Posterior cingulate gyrus (tissue), 11 donors: Measurements from ENCODE around the gene GPR143.
"Not testable (repeated sequence)": the region's sequence is repeated elsewhere in the genome, so short reads cannot be mapped to it uniquely, and the experiment has no call there.

Source experiments
- DNase-seq, 10 donors: peaks; one replicate each; pipeline versions ENCODE4 v3.0.0 to v3.0.0-alpha.2; 2020 to 2021; ENCODE audit warnings: mixed read lengths in 3 of 10
- intact Hi-C: fragments of 100-400 bp; cut with DNase I; formaldehyde crosslinking; loops from one replicate; pipeline ENCODE4 v1.15.1; 2023

GPR143 gene

GRCh38 chrX:9772943-9773342 lies 7.3 kb upstream of the GPR143 start:
- intact Hi-C loops = no loop called here
- DNase-seq = no peak

GRCh38 chrX:9770319-9770718 lies 4.7 kb upstream of the GPR143 start:
- intact Hi-C loops = no loop called here
- DNase-seq = no peak

DNA sequence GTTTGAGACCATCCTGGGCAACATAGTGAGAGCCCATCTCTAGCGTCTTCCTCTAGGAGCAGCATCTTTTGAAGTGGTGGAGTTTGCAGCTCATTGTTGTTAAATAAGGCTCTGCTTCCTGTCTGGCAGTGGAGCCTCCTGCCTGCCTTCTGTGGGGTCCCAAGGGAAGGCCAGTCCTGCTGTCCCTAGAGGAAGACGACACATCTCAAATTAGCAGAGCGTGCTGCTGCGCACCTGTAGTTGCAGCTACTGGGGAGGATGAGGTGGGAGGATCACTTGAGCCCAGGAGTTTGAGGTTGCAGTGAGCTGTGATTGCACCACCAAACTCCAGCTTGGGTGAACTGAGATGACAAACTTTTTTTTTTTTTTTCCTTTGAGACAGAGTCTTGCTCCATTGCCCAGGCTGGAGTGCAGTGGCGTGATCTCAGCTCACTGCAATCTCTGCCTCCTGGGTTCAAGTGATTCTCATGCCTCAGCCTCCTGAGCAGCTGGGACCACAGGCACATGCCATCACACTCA lies 2.7 kb upstream of the GPR143 start:
- DNase-seq, intact Hi-C loops: not testable (repeated sequence)

GRCh38 chrX:9767375-9767774 lies 1.7 kb upstream of the GPR143 start:
- intact Hi-C loops = no loop called here
- peak in 1 of 10 donors; percentile 12 for DNase-seq

- intact Hi-C loops = no loop called here
- peak in 1 of 10 donors; percentile 87 for DNase-seq
Measured at GRCh38 chrX:9765072-9765736, 443 bp downstream of the GPR143 start.

GRCh38 chrX:9759337-9759736 lies 6.3 kb downstream of the GPR143 start:
- DNase-seq = peak in 1 of 10 donors; percentile 28
- intact Hi-C loops = no loop called here

GRCh38 chrX:9758021-9758638 lies 7.5 kb downstream of the GPR143 start:
- peak in 1 of 10 donors; percentile 39 for DNase-seq
- intact Hi-C loops = no loop called here

DNA sequence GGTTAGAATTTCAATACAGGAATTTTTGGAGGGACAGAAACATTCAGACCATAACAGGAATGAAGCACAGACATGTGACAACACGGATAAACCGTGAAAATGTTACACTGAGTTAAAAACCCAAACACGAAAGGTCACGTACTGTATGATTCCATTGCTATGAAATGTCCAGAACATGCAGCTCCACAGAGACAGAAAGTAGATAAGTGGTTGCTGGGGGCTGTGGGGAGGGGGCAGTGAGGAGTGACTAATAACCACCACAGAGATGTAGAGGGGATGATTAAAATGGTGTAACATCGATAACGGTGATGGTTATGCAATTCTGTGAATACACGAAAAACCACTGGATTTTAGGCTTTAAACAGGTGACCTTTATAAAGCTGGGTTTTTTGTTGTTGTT lies 8.3 kb downstream of the GPR143 start:
- intact Hi-C loops = no loop called here
- no peak for DNase-seq

- DNase-seq = no peak
- intact Hi-C loops = no loop called here
Measured at GRCh38 chrX:9749146-9749692, 16.4 kb downstream of the GPR143 start.

- intact Hi-C loops = no loop called here
- DNase-seq = no peak
Measured at GRCh38 chrX:9747644-9748043, 18.0 kb downstream of the GPR143 start.

- intact Hi-C loops = no loop called here
- DNase-seq = no peak
Measured at GRCh38 chrX:9746148-9746888, 19.3 kb downstream of the GPR143 start.

DNA sequence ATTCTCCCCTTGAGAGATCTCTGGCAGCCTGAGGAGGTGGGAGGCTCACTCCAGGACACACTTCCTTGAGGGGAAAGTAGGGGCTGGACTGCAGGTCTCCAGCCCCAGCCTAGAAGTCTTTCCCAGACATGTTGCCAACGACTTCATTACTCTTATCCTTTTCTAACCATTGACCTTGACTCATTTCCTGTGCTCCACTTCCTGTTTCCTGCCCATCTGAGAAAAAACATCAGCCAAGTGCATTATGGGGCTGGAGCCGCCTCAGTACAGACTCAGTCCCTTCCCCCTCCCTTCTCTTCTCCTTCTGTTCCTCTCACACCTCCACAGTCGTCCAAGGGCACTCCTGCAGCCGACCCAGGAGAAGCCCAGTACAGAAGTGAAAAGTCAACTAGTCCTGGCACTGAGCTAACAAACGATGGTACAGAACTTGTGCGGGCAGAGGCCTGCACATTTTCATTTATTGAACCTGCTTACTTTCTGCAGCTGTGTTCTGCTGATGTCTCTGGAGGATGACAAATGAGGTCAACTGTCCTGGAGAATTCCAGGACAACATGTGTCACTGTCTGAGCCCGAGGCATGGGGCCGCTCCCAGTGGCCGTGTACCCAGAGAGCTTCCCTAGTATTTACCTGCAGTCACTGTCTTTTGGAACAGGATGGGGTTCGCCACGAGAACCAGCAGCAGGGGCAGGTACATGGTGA lies 20.1 kb downstream of the GPR143 start:
- DNase-seq = no peak
- intact Hi-C loops = no loop called here

DNA sequence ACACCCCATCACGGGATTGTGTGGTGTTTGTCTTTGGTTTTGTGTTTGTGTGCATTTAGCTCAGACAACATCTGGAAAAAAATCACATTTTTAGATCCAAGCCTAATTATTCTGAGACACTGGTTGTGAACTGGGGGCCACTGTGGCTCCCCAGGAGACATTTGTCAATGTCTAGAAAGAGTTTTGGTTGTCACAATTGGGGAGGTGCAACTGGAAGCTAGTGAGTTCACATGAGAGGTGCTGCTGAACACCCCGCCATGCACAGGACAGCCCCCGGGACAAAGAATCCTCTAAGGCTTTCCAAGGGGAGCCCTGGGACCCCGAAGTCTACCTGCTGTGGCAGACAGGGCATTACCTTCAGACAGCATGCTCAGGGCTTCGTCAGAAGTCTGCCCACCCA lies 26.5 kb downstream of the GPR143 start:
- DNase-seq = no peak
- intact Hi-C loops = no loop called here

DNA sequence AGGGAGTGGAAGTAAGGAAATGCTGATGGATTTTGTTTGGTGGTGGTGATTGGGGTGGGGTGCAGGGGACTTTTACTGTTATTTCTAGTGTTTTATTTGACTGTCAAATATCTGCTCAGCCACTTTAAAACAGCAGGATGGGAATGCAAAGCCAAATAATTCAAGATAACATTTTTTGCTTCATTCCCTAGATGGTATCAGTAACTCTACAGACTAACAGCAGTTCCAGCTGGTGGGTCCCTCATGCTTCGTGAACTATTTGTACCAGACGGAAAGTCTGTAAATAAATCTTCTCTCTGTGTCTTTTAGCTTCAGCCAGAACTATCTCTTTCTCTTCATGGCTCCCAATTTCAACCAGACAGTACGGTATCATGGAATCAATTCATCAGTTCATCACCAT lies 27.5 kb downstream of the GPR143 start:
- no peak for DNase-seq
- intact Hi-C loops = no loop called here

DNA sequence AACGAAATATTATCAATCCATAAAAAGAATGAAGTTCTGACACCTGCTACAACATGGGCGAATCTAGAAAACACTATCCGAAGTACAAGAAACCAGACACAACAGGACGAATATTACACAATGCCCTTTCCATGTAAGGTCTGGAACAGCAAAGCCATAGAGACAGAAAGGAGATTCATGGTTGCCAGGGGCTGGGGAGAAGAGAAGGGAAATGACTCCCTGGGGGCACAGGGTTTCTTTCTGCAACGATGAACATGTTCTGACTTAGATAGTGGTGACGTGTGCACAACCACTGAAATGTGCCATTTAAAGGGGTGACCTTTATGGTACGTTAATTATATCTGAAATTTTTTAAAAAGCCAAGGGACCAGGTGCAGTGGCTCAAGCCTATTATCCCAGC lies 28.3 kb downstream of the GPR143 start:
- intact Hi-C loops = no loop called here

GRCh38 chrX:9730752-9731151 lies 34.9 kb downstream of the GPR143 start:
- no peak for DNase-seq
- intact Hi-C loops = no loop called here

More for the DNA sequence above, 28.3 kb downstream of the GPR143 start:
- no peak for DNase-seq

DNA sequence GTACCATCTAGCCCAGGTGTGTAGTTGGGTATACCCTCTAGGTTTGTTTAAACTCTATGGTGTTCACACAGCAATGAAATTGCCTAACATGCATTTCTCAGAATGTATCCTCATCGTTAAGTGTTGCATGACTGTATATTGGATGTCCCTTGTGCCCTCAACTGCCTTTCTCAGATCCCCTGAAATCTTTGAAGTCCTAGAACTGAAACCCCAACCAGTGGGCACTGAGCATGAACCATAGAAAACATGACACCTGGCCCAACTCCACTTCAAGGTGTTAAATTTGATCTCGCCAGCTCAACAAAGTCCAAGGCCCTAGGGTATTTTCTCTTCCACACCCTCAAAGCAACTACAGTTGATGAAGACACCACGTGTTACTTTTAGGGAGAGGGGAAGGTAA lies 35.6 kb downstream of the GPR143 start:
- intact Hi-C loops = no loop called here
- no peak for DNase-seq

DNA sequence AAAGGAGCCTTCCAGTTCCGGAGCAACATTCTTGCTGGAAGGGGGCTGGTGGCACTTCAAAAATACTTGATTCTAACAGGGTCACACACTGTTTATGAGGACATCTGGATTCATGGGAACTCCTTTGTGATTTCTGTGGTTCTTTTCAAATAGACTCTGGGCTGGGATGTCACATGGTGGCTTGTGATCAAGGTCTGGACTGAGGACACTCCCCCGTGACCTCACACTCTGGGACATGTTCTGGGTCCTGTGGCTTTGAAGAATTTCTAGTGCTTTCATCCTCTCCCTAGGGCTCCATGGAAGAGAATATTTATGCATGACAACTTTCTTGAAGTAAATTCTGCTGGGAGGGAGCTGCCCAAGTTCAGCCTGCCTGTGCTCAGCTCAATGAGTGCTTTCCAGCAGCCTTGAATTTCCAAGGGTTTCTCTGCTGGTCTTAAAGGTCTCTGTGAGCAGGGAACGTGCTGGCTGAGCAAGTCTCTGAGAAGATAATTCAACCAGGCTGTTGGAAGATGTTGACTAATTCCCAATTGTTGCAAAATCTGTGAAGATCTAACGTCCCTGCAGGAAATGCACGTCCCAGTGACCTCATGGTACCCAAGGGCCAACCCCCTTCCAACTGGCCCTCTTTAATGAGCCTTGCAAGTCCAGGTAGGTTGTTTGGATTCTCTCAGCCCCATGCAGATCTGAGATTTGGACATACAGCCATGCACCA lies 36.3 kb downstream of the GPR143 start:
- intact Hi-C loops = no loop called here
- no peak for DNase-seq

DNA sequence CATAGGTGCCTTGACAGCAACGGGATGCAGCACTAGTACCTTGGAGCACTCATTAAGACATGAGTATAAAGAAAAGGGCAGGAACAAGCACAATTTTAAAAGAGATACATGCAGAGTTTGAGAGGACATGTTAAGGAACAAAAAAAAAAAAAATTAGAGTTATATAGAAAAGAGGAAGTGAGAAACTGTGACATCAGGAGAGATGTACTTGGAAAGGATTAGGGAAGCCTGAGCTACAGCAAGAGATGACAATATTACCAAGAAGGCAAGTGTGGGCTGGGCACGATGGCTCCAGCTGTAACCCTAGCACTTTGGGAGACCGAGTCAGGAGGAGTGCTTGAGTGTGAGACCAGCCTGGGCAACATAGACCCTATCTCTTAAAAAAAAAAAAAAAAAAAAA lies 37.4 kb downstream of the GPR143 start:
- intact Hi-C loops = no loop called here
- no peak for DNase-seq

DNA sequence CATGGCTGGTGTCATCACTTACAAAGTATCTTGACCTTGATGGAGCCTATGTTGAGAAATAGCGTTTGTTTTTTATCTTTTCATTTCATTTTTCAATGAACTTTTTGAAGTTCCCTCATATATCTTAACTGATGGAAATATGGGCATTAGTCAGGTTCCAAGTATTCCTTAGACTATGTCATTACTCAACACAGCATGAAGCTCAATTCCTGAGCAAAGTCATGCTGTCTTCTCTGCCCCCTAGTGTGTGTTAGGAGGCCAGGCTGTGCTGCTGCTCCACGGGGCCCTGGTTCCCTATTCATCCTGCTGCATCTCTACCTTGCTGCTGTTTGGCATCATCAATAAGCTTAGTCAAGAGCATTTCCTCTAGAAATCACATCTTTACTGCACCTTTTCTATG lies 40.9 kb downstream of the GPR143 start:
- no peak for DNase-seq
- intact Hi-C loops = no loop called here
